ENCODE data around the gene TGFBR3L. TPM values are rescaled to one million over a fixed set of nuclear protein-coding genes. Genes with fewer than 3 reads are reported as not detected.

Gene TGFBR3L
- total and polyA plus RNA-seq, 2 donors (not counting 3 experiments of a cell fraction or from before 2014, with no cell fraction given), result 0.35 TPM; not detected in 1

DNA sequence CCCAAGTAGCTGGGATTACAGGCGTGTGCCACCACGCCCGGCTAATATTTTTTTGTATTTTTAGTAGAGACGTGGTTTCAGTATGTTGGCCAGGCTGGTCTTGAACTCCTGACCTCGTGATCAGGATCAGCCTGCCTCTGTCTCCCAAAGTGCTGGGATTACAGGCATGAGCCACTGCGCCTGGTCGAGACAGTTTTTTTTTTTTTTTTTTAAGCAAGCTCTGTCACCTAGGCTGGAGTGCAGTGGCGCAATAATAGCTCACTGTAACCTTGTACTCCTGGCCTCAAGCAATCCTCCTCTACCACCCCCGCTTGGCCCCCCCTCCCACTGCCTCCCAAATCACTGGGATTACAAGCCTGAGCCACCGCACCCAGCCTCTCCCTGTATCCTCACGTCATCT, 17.3 kb upstream of the TGFBR3L start:
- BruUV-seq (replicated peaks), result no TSS peak
- Histone ChIP-seq H3K36me3 (ENCODE audit: control insufficient read depth in 2 of 2, extremely low read depth in 1 of 2, insufficient read depth in 2 of 2, low read length in 2 of 2) (no peaks in the 10 kb centered on the region), H3K27ac (ENCODE audit: insufficient read depth, low read depth, low read length) (no peak overlapping the region), H3K4me2 (ENCODE audit: insufficient read depth, low read length) (no peak overlapping the region), H3K4me3 (replicated peaks in 1 of 3; ENCODE audit: insufficient read depth in 1 of 3, low read depth in 1 of 3, low read length in 3 of 3) (no peak overlapping the region), H3K4me1 (ENCODE audit: control insufficient read depth, extremely low read depth, insufficient read depth, low read length) (no peaks in the 10 kb centered on the region), H4K20me1 (replicated peaks; ENCODE audit: control insufficient read depth, extremely low read depth, insufficient read depth, low read length) (no peaks in the 10 kb centered on the region), H3K9me3 (replicated peaks; ENCODE audit: control insufficient read depth, insufficient read depth, low read length) (no peaks in the 10 kb centered on the region), H3K79me2 (ENCODE audit: control insufficient read depth, insufficient read depth, low read length) (no peaks in the 10 kb centered on the region), H3K9me1 (replicated peaks; ENCODE audit: control insufficient read depth, extremely low read depth, insufficient read depth, low read length) (no peaks in the 10 kb centered on the region), H2AFZ (ENCODE audit: low read depth, low read length) (no peak overlapping the region), H3K27me3 (ENCODE audit: control insufficient read depth in 2 of 2, insufficient read depth in 2 of 2, low read length in 2 of 2) (no peaks in the 10 kb centered on the region), H3K9ac (replicated peaks; ENCODE audit: extremely low read depth, insufficient read depth, low read length) (no peak overlapping the region)
- CTCF ChIA-PET, result interaction anchor here (0.6 to 2.0 kb wide), 2 partner anchors 23 to 28 kb away, joined by 5 to 9 read pairs; partner anchors contain the start of gene SNAPC2
- POLR2A ChIA-PET, result no interaction called here
- FAIRE-seq, result no peak
- dilution Hi-C loops (cut with MboI; ENCODE audit: extremely low pct_ligation_motif_present, low sequenced_read_pairs) (no loop called here), intact Hi-C loops (cut with micrococcal nuclease) (no loop called here)
- TF ChIP-seq, protein P1, sequence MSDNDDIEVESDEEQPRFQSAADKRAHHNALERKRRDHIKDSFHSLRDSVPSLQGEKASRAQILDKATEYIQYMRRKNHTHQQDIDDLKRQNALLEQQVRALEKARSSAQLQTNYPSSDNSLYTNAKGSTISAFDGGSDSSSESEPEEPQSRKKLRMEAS (IDR thresholded peaks at IDR 0.05; ENCODE audit: insufficient read depth, insufficient read length), result no peak
- TF ChIP-seq JUN (IDR thresholded peaks at IDR 0.05; ENCODE audit: borderline replicate concordance, insufficient read depth, insufficient read length, low read depth) (no peak), EZH2 (IDR thresholded peaks at IDR 0.05; ENCODE audit: borderline replicate concordance, low read depth, low read length, severe bottlenecking) (no peak), MYC (IDR thresholded peaks at IDR 0.05; ENCODE audit: low read depth, low read length) (no peak), GATA2 (IDR thresholded peaks at IDR 0.05; ENCODE audit: insufficient read depth, insufficient read length, low read depth, low read length) (no peak), POLR2AphosphoS5 (IDR thresholded peaks at IDR 0.05; ENCODE audit: insufficient read depth, low read depth, low read length) (no peak), FOS (IDR thresholded peaks at IDR 0.05; ENCODE audit: borderline replicate concordance, insufficient read depth, low read length) (no peak), POLR2A (IDR thresholded peaks at IDR 0.05; ENCODE audit: low read depth, low read length) (no peak)
- TF ChIP-seq, protein P2, sequence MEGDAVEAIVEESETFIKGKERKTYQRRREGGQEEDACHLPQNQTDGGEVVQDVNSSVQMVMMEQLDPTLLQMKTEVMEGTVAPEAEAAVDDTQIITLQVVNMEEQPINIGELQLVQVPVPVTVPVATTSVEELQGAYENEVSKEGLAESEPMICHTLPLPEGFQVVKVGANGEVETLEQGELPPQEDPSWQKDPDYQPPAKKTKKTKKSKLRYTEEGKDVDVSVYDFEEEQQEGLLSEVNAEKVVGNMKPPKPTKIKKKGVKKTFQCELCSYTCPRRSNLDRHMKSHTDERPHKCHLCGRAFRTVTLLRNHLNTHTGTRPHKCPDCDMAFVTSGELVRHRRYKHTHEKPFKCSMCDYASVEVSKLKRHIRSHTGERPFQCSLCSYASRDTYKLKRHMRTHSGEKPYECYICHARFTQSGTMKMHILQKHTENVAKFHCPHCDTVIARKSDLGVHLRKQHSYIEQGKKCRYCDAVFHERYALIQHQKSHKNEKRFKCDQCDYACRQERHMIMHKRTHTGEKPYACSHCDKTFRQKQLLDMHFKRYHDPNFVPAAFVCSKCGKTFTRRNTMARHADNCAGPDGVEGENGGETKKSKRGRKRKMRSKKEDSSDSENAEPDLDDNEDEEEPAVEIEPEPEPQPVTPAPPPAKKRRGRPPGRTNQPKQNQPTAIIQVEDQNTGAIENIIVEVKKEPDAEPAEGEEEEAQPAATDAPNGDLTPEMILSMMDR (IDR thresholded peaks at IDR 0.05; ENCODE audit: extremely low read depth in 1 of 2, insufficient read depth in 1 of 2, low read depth in 1 of 2, low read length in 2 of 2), result no peak
- DNase-seq (ENCODE audit: low read depth, low spot score), result no peak
